NCI-H2196 (cell line): ENCODE measurements around the gene ZNF658.
"Not testable (repeated sequence)": the region's sequence is repeated elsewhere in the genome, so short reads cannot be mapped to it uniquely, and the experiment has no call there.

ENCODE experiments used
- DNase-seq: peaks from one replicate; lab custom pipeline; 2025; ENCODE audit not compliant: unreplicated experiment; lab: John Stamatoyannopoulos, UW

The ZNF658 gene

DNA sequence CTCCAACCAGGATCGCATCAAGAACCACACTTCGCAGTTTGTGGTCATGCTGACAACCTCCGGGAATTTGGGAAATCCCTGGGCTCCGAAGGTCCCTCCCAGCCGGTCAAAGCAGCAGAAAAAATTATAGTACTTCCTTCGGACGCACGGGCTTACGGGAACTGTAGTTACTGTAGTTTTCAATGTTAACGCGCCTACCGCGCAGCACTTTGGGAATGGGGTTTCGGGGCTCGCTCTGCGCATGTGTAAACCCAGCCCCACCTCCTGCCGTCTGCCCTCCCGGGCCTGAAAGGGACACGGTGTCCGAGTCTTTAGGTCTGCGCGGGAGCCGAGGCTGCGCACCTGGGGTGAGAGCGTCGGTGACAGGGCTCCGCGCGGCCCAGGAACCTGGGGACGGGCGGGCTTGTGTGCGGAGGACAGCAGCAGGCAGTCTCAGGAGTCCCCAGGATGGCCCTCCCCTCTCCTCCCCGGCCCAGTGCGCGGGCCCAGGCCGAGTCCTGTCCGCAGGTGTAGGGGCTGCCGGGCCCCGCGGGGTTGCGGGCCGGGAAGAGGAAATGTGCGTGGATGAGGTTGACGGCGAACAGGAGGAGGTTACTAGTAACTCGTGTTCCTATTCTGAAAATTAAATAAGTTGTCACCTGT, at the start of gene ZNF658:
ZNF658 (plus strand) TSS at position 236 of the 642 bp plus-strand sequence. CDS start 2,837 bp downstream, outside the sequence.
- DNase-seq: not testable (repeated sequence)

DNA sequence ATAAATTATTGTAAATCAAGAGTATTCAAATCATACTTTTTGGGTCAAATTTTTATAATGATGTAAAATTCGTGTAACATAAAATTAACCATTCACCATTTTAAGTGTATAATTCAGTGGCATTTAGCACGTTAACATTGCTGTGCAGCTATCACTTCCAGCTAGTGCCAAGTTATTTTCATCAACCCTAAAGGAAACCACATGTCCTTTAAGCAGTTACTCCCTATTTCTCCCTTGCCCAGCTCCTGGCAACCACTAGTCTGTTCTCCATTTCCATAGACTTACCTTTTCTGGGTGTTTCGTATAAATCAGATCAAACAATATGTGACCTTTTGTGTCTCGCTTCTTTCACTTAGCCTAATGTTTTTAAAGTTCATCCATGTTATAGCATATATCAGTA, 38.8 kb upstream of the ZNF658 start:
- DNase-seq: not testable (repeated sequence)

DNA sequence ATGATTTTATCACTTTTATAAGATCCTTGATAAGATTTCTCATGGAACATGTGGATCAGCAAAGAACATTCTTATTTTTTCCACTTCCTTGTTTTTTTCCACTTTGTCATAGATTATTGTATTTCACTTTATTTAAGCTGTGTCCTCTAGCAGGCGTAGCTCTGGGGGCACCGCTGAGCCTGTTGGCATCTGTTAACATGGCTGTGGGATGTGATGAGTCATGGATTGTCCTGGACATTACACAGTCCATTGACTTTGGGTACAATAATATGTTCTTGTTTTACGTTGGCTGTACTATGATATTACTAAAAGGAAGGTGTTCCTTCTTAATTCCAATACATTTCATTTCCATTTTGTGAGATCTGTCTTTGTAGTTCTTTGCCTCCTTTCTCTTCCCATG, 31.9 kb upstream of the ZNF658 start:
- DNase-seq: not testable (repeated sequence)

DNA sequence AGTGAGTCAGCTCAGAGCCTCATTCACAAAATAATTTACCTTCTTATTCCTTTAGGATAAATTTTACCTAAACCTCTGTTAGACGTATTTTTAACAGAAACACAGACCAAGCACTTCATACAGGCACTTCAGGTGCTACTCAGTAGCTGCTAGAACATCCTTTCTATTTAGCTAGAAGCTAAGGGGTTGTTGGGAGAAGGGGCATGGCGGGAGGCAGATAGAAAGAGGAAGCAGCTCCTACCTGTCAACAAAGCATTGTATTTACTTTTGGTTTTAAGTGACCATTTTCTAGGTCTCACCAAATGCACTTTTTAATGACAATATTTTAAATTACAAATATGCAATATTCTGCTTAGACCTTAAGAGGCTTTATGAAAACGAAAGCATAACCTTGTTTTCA, 19.9 kb upstream of the ZNF658 start:
- DNase-seq: not testable (repeated sequence)

DNA sequence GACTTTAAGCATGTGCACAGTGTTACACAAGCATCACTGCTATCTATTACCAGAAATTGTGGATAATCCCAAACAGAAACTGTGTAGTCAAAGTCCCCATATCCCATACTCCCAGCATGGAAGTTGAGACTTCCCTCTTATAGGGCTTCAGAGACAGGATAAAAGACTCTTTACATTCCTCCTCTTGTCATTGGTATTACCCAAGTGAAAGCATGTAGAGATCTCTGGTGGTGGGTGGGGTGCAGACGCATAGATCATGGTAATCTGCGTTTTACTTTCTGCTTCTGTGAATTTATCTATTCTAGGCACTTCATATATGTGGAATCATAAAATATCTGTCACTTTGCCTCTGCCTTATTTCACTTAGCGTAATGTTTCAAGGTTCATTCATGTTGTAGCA, 18.7 kb upstream of the ZNF658 start:
- DNase-seq: not testable (repeated sequence)

- DNase-seq: not testable (repeated sequence)
Observed at GRCh38 chr9:66890334-66890733, 10.2 kb upstream of the ZNF658 start.

DNA sequence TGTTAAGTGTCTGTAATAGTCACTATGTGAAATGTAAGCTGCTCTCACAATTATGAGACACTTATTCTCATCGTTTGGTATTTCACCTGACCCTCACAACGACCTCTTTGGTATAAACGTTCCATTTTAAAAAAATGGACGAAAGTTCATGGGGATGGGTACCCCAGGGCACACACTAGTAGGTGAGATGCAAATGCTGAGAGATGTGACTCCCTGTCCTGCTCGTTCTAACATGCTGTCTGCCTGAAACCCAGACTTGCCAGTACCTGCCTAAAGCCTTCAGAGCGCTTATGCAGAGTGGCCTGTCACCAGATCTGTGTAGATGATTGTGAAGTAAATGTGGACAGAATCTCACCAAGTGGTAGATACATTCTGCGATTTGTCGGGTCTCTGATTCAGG, 616 bp downstream of the ZNF658 start:
- not testable (repeated sequence) for DNase-seq

DNA sequence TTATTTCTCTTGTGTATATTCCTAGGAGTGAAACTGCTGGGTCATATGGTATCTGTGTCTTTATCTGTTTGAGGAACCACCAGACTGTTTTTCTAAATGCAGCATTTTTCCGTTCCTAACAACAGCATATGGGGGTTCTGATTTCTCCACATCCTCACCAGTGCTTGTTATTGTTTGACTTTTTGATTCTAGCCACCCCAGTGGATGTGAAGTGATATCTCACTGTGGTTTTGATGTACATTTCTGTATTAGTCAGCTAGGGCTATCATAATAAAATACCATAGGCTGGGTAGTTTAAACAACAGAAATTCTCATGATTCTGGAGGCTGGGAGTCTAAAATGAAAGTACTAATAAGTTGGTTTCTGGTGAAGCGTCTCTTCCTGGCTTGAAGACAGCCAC, 9.0 kb downstream of the ZNF658 start:
- DNase-seq: not testable (repeated sequence)

- not testable (repeated sequence) for DNase-seq
Observed at GRCh38 chr9:66920072-66920471, 19.5 kb downstream of the ZNF658 start.

- not testable (repeated sequence) for DNase-seq
Observed at GRCh38 chr9:66936194-66936870, 35.8 kb downstream of the ZNF658 start.

- not testable (repeated sequence) for DNase-seq
Observed at GRCh38 chr9:66937662-66938061, 37.1 kb downstream of the ZNF658 start.

- DNase-seq: not testable (repeated sequence)
Observed at GRCh38 chr9:66938322-66938721, 37.8 kb downstream of the ZNF658 start.

- DNase-seq: not testable (repeated sequence)
Observed at GRCh38 chr9:66939878-66940830, 39.6 kb downstream of the ZNF658 start.

- not testable (repeated sequence) for DNase-seq
Observed at GRCh38 chr9:66942400-66943155, 42.1 kb downstream of the ZNF658 start.

DNA sequence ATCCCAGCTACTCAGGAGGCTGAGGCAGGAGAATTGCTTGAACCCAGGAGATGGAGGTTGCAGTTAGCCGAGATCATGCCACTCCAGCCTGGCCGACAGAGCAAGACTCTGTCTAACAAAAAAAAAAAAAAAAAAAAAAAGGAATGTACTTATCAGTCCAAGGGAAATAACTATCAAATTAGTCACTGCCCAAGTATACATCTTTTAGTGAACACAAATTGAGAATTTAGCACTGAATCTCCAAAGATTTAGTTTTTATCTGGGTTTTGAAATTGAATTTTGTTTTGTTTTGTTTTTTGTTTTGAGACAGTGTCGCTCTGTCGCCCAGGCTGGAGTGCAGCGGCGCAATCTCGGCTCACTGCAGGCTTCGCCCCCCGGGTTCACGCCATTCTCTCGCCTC, 52.1 kb downstream of the ZNF658 start:
- DNase-seq: not testable (repeated sequence)
